MCF 10A (cell line): Measurements from ENCODE around the gene CAPN3. TPM values are rescaled to one million over a fixed set of nuclear protein-coding genes. Genes with fewer than 3 reads are reported as not detected.

Experiments used
- BruUV-seq: library from RNA; stranded (reverse); fragments of 400-500 nt; replicated peaks from 2 replicates; lab custom pipeline; 2021; lab: Mats Ljungman, UMichigan
- CTCF ChIA-PET: fragments of 300-600 bp; sonication (Branson Sonifier 250); formaldehyde crosslinking; extraction: SDS; loops from one replicate; lab custom pipeline; 2021; ENCODE audit warnings: antibody characterized with exemption, inconsistent platforms; lab: Yijun Ruan, JAX
- POLR2A ChIA-PET: fragments of 300-600, 350-650 bp; sonication (Branson Sonifier 250); formaldehyde crosslinking; extraction: SDS; loops from one replicate; lab custom pipeline; 2020; ENCODE audit warnings: antibody characterized with exemption, inconsistent platforms; lab: Yijun Ruan, JAX
- DNase-seq: peaks from one replicate; pipeline ENCODE4 v3.0.0-alpha.2; 2018; ENCODE audit not compliant: unreplicated experiment
- H3K27ac Mint-ChIP-seq: one replicate; pipeline ENCODE4 v1.8.0; 2022; ENCODE audit warnings: mild to moderate bottlenecking, low read depth, mixed read lengths; ENCODE audit not compliant: unreplicated experiment
- H3K27me3 Mint-ChIP-seq: one replicate; pipeline ENCODE4 v1.8.0; 2022; ENCODE audit warnings: mixed read lengths; ENCODE audit not compliant: insufficient read depth, unreplicated experiment
- H3K36me3 Mint-ChIP-seq: one replicate; pipeline ENCODE4 v1.8.0; 2022; ENCODE audit warnings: mild to moderate bottlenecking, moderate library complexity, mixed read lengths; ENCODE audit not compliant: insufficient read depth, unreplicated experiment
- H3K4me1 Mint-ChIP-seq: one replicate; pipeline ENCODE4 v1.8.0; 2022; ENCODE audit warnings: mixed read lengths; ENCODE audit not compliant: insufficient read depth, unreplicated experiment
- H3K4me3 Mint-ChIP-seq: one replicate; pipeline ENCODE4 v1.8.0; 2022; ENCODE audit warnings: mild to moderate bottlenecking, moderate library complexity, mixed read lengths; ENCODE audit not compliant: unreplicated experiment
- H3K9me3 Mint-ChIP-seq: one replicate; pipeline ENCODE4 v1.8.0; 2022; ENCODE audit warnings: mixed read lengths; ENCODE audit not compliant: unreplicated experiment
- intact Hi-C: fragments of 100-400 bp; cut with micrococcal nuclease; formaldehyde crosslinking; loops from 2 replicates; pipeline ENCODE4 v1.14.1; 2022
- total RNA-seq: library from RNA; stranded (reverse); gene quantifications from 2 replicates; pipeline ENCODE4 v1.2.3, GENCODE V29; 2022
- TF ChIP-seq, protein P1 (sequence below): fragments of 200-600 bp; IDR thresholded peaks from one replicate; pipeline ENCODE4 v1.8.0; 2022; ENCODE audit warnings: antibody characterized with exemption, mild to moderate bottlenecking; ENCODE audit not compliant: unreplicated experiment

Gene CAPN3
- total RNA-seq, 1 experiment from 2014 or later = 4.7 TPM

DNA sequence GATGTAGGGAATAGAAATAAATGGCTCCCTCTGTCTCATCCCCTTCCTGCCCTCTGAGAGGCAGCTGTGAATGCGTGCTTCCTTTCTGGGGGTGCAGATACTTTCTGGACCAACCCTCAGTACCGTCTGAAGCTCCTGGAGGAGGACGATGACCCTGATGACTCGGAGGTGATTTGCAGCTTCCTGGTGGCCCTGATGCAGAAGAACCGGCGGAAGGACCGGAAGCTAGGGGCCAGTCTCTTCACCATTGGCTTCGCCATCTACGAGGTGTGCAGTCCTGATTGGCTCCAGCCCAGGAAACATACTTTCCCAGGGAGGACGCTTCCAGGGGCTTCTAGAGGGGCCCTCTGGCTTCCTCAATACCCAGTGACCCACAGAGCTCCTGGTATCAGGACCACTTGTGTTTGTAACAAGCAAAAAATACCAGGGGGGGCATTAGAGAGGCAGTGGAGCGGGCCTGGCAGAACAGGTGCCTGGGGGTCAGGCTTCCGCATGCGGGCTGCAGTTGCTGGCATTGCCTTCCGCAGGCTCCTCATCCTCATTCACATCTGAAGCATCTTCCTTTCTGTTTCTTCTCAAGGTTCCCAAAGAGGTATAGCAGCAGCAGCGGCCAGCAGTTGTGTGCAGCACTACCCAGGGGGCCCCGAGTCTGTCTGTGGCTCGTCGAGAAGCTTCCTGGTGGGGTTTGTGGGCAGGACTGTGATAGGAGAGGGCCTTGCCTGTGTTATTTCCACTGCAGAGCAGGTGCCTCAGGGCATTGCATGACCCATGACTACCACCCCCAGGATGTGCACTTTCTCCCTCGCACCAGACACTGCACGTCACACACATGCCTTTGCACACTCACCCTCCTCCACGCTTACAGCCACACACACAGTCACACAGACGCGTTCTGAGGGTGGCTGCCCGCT, 42.5 kb downstream of the CAPN3 start:
- TF ChIP-seq, protein P1, sequence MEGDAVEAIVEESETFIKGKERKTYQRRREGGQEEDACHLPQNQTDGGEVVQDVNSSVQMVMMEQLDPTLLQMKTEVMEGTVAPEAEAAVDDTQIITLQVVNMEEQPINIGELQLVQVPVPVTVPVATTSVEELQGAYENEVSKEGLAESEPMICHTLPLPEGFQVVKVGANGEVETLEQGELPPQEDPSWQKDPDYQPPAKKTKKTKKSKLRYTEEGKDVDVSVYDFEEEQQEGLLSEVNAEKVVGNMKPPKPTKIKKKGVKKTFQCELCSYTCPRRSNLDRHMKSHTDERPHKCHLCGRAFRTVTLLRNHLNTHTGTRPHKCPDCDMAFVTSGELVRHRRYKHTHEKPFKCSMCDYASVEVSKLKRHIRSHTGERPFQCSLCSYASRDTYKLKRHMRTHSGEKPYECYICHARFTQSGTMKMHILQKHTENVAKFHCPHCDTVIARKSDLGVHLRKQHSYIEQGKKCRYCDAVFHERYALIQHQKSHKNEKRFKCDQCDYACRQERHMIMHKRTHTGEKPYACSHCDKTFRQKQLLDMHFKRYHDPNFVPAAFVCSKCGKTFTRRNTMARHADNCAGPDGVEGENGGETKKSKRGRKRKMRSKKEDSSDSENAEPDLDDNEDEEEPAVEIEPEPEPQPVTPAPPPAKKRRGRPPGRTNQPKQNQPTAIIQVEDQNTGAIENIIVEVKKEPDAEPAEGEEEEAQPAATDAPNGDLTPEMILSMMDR = no peak
- Mint-ChIP-seq H3K27ac (no peak overlapping the region), H3K9me3 (no peaks in the 10 kb centered on the region), H3K36me3 (peaks cover 8% of the 10 kb centered on the region), H3K27me3 (no peaks in the 10 kb centered on the region), H3K4me3 (no peak overlapping the region), H3K4me1 (no peaks in the 10 kb centered on the region)
- POLR2A ChIA-PET = interaction anchor here (0.6 kb wide), 1 partner anchor 39 kb away, joined by 4 read pairs; no protein-coding TSS in a partner anchor
- CTCF ChIA-PET = interaction anchor here (0.5 to 1.0 kb wide), 3 partner anchors 33 to 525 kb away, joined by 3 to 5 read pairs (median 4); no protein-coding TSS in a partner anchor
- no TSS peak for BruUV-seq
- intact Hi-C loops = no loop called here
- no peak for DNase-seq

DNA sequence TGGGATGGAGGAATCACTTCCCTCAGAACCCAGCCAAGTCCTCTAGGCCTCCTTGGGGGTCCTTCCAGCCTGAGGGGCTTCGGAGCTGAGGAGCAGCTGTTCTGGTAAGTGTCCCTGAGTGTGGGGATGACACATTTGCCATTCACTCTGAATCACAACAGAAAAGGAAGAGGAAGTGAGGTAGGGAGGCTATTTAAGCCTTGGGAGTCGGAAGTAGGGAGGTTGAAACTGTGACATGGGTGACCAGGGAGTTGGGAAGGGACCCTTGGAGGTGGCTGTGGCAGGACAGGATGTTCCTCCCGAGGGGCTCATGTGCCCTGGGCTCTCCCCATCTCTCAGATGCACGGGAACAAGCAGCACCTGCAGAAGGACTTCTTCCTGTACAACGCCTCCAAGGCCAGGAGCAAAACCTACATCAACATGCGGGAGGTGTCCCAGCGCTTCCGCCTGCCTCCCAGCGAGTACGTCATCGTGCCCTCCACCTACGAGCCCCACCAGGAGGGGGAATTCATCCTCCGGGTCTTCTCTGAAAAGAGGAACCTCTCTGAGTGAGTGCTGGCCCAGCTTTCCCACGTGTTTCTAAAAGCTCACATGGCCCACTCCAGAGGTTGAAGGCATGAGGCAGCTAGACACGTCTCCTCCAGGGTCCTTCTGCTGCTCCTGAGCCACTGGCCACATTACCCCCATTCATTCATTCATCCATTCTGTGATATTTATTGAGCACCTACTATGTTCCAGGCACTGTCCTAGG, 43.3 kb downstream of the CAPN3 start:
- Mint-ChIP-seq H3K4me1 (no peaks in the 10 kb centered on the region), H3K27me3 (no peaks in the 10 kb centered on the region), H3K27ac (no peak overlapping the region), H3K36me3 (peaks cover 8% of the 10 kb centered on the region), H3K9me3 (no peaks in the 10 kb centered on the region), H3K4me3 (no peak overlapping the region)
- no TSS peak for BruUV-seq
- DNase-seq = no peak
- intact Hi-C loops = no loop called here
- ChIA-PET POLR2A (no interaction called here), CTCF (interaction anchor here (0.5 kb wide), 1 partner anchor 74 kb away, joined by 5 read pairs; no protein-coding TSS in a partner anchor)
- TF ChIP-seq, protein P1 = no peak

- CTCF ChIA-PET = no interaction called here
These were observed 44.1 kb downstream of the CAPN3 start for GRCh38 chr15:42403389-42403788.

More at GRCh38 chr15:42403389-42403788, 44.1 kb downstream of the CAPN3 start:
- intact Hi-C loops = no loop called here
- Mint-ChIP-seq H3K4me3 (no peak overlapping the region), H3K27me3 (no peaks in the 10 kb centered on the region), H3K4me1 (no peaks in the 10 kb centered on the region), H3K27ac (no peak overlapping the region), H3K36me3 (peaks cover 8% of the 10 kb centered on the region), H3K9me3 (no peaks in the 10 kb centered on the region)
- POLR2A ChIA-PET = no interaction called here
- no peak for DNase-seq
- BruUV-seq = no TSS peak
- TF ChIP-seq, protein P1 = no peak
